Mesenchymal stem cell (in vitro differentiated cells and primary cell): ENCODE data around the gene CPA2.
A peak's percentile ranks its signal among the peaks of the same experiment; 100 is the strongest.
"Not testable (repeated sequence)": the region's sequence is repeated elsewhere in the genome, so short reads cannot be mapped to it uniquely, and the experiment has no call there.

Source experiments
- DNase-seq: peaks from one replicate; pipeline ENCODE4 v3.0.0-alpha.2; 2013
- H2AFZ ChIP-seq: one replicate; pipeline ENCODE4 v1.6.1; 2013; ENCODE audit warnings: low read depth, mild to moderate bottlenecking, control low read depth, inconsistent platforms, low read length, moderate library complexity
- H2AK5ac ChIP-seq: 2 replicates; pipeline ENCODE4 v1.6.1; 2013; ENCODE audit warnings: low read length, moderate library complexity, mild to moderate bottlenecking, inconsistent platforms; ENCODE audit not compliant: severe bottlenecking
- H2BK120ac ChIP-seq: one replicate; pipeline ENCODE4 v1.6.1; 2013; ENCODE audit warnings: low read depth, mild to moderate bottlenecking, inconsistent platforms, low read length, moderate library complexity
- H2BK12ac ChIP-seq, 2 experiments: one replicate each; pipeline ENCODE4 v1.6.1; 2013; ENCODE audit warnings: inconsistent platforms in 2 of 2, low read length in 2 of 2, mild to moderate bottlenecking in 2 of 2, moderate library complexity in 2 of 2, control low read depth in 1 of 2
- H2BK15ac ChIP-seq: one replicate; pipeline ENCODE4 v1.6.1; 2013; ENCODE audit warnings: mild to moderate bottlenecking, low read depth, inconsistent platforms; ENCODE audit not compliant: poor library complexity, severe bottlenecking
- H2BK5ac ChIP-seq: 2 replicates; pipeline ENCODE4 v1.6.1; 2013; ENCODE audit warnings: low read depth, mild to moderate bottlenecking, low read length, control low read depth, inconsistent platforms; ENCODE audit not compliant: poor library complexity, severe bottlenecking
- H3K14ac ChIP-seq, 2 experiments: one replicate each; pipeline ENCODE4 v1.6.1; 2013; ENCODE audit warnings: inconsistent platforms in 2 of 2, low read length in 2 of 2, control low read depth in 1 of 2, mild to moderate bottlenecking in 1 of 2, moderate library complexity in 1 of 2
- H3K18ac ChIP-seq, 2 experiments: one replicate each; pipeline ENCODE4 v1.6.1; 2013; ENCODE audit warnings: inconsistent platforms in 2 of 2, low read length in 2 of 2, control low read depth in 1 of 2, low read depth in 1 of 2, mild to moderate bottlenecking in 1 of 2
- H3K23ac ChIP-seq, 2 experiments: one replicate each; pipeline ENCODE4 v1.6.1; 2013; ENCODE audit warnings: inconsistent platforms in 2 of 2, low read length in 2 of 2, mild to moderate bottlenecking in 2 of 2, moderate library complexity in 2 of 2, control low read depth in 1 of 2
- H3K27ac ChIP-seq: 2 replicates; pipeline ENCODE4 v1.5.1; 2013; ENCODE audit warnings: mild to moderate bottlenecking, moderate library complexity, low read length, control low read depth, inconsistent platforms; ENCODE audit not compliant: poor library complexity, severe bottlenecking
- H3K27me3 ChIP-seq, 2 experiments: 2 replicates each; pipeline versions ENCODE4 v1.6.1 to v1.7.0; 2013; ENCODE audit warnings: low read length in 2 of 2, mild to moderate bottlenecking in 2 of 2, moderate library complexity in 2 of 2, control low read depth in 1 of 2, inconsistent platforms in 1 of 2; ENCODE audit not compliant: control insufficient read depth in 1 of 2, insufficient read depth in 1 of 2
- H3K36me3 ChIP-seq, 2 experiments: 2 replicates each; pipeline versions ENCODE4 v1.6.1 to v1.7.0; 2013; ENCODE audit warnings: low read length in 2 of 2, control low read depth in 1 of 2, inconsistent platforms in 1 of 2, low read depth in 1 of 2, mild to moderate bottlenecking in 1 of 2; ENCODE audit not compliant: insufficient read depth in 2 of 2, control insufficient read depth in 1 of 2
- H3K4ac ChIP-seq, 2 experiments: one replicate each; pipeline ENCODE4 v1.6.1; 2013; ENCODE audit warnings: inconsistent platforms in 2 of 2, low read length in 2 of 2, mild to moderate bottlenecking in 2 of 2, moderate library complexity in 2 of 2, control low read depth in 1 of 2, low read depth in 1 of 2
- H3K4me1 ChIP-seq: 2 replicates; pipeline ENCODE4 v1.6.1; 2013; ENCODE audit warnings: low read depth, low read length, control low read depth; ENCODE audit not compliant: control insufficient read depth, insufficient read depth
- H3K4me2 ChIP-seq: 2 replicates; pipeline ENCODE4 v1.6.1; 2013; ENCODE audit warnings: low read length, mild to moderate bottlenecking, inconsistent platforms; ENCODE audit not compliant: poor library complexity, severe bottlenecking
- H3K4me3 ChIP-seq, 2 experiments: 2 replicates each; pipeline versions ENCODE4 v1.5.1 to v1.7.0; 2013; ENCODE audit warnings: low read length in 2 of 2, mild to moderate bottlenecking in 2 of 2, control low read depth in 1 of 2, low read depth in 1 of 2; ENCODE audit not compliant: insufficient read depth in 1 of 2
- H3K79me1 ChIP-seq: replicated peaks from 2 replicates; pipeline ENCODE4 v1.6.1; 2013; ENCODE audit warnings: mild to moderate bottlenecking, control low read depth, low read length, inconsistent platforms; ENCODE audit not compliant: poor library complexity, severe bottlenecking
- H3K9ac ChIP-seq: 2 replicates; pipeline ENCODE4 v1.7.0; 2013; ENCODE audit warnings: mild to moderate bottlenecking, low read length, moderate library complexity
- H3K9me3 ChIP-seq: 2 replicates; pipeline ENCODE4 v1.7.0; 2013; ENCODE audit warnings: mild to moderate bottlenecking, low read length; ENCODE audit not compliant: control insufficient read depth
- H4K8ac ChIP-seq: one replicate; pipeline ENCODE4 v1.6.1; 2013; ENCODE audit warnings: inconsistent platforms, mild to moderate bottlenecking, low read length, moderate library complexity
- H4K91ac ChIP-seq: one replicate; pipeline ENCODE4 v1.6.1; 2013; ENCODE audit warnings: mild to moderate bottlenecking, low read length, inconsistent platforms
- WGBS: methylation state at CpG from one replicate; pipeline ENCODE4 v1.1.7; 2013; ENCODE audit warnings: mixed read lengths; 5-methylcytosine and 5-hydroxymethylcytosine counted together

CPA2 gene

DNA sequence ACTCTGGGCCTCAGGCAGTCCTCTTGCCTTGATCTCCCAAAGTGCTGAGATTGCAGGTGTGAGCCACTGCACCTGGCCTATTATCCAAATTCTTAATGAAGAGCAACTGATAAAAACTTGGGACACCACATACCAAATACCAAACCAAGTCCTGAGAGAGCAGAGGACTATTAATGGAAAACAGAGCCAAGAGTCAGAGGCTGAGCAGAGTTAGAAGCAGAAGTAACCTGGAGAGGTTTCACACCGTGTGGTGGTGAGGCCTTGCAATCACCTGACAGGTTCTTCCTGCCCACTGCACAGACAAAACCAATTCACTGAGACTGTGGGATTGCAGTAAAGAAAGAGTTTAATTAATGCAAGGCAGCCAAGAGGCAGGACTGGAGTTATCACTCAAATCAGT, 43.0 kb upstream of the CPA2 start:
- H3K18ac ChIP-seq, result no peak overlapping the region
- H3K4me2 ChIP-seq, result no peak overlapping the region
- 100% methylated on average over 1 of the region's 1 CpG for WGBS
- no peak overlapping the region for H2BK15ac ChIP-seq
- H2BK120ac ChIP-seq, result no peak overlapping the region
- no peak overlapping the region for H3K9ac ChIP-seq
- DNase-seq, result no peak
- no peak overlapping the region for H2BK12ac ChIP-seq
- H3K4ac ChIP-seq, result no peak overlapping the region
- no peak overlapping the region for H3K27ac ChIP-seq
- no peak overlapping the region for H3K14ac ChIP-seq
- no peaks in the 10 kb centered on the region for H3K4me1 ChIP-seq
- H3K9me3 ChIP-seq, result no peaks in the 10 kb centered on the region
- no peak overlapping the region for H3K23ac ChIP-seq
- no peaks in the 10 kb centered on the region for H3K27me3 ChIP-seq
- no peak overlapping the region for H2BK5ac ChIP-seq
- no peak overlapping the region for H2AK5ac ChIP-seq
- no peaks in the 10 kb centered on the region for H3K36me3 ChIP-seq
- H4K91ac ChIP-seq, result no peak overlapping the region
- no peaks in the 10 kb centered on the region for H3K79me1 ChIP-seq
- H4K8ac ChIP-seq, result no peak overlapping the region
- no peak overlapping the region for H2AFZ ChIP-seq
- no peak overlapping the region for H3K4me3 ChIP-seq

DNA sequence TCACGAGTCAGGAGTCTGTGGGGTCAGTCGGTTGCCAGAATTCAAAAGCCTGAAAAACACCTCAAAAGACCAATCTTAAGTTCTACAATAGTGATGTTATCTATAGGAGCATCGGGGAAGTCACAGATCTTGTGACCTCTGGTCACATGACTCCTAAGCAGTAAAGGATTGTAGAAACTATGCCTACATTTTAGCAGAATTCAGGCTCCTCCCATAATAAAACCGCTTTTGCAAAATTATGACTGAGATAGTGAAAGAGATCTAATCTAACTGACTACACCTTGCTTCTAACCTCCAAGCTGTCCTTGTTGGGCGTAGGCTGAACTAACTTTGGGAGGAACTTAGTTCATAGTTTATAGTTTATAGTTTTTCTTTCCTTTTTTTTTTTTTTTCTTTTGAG, 42.5 kb upstream of the CPA2 start:
- H2BK120ac ChIP-seq, result no peak overlapping the region
- no peak overlapping the region for H3K27ac ChIP-seq
- H3K14ac ChIP-seq, result no peak overlapping the region
- WGBS, result 100% methylated on average over 2 of the region's 5 CpGs
- H3K4me1 ChIP-seq, result no peaks in the 10 kb centered on the region
- no peak overlapping the region for H3K23ac ChIP-seq
- no peak overlapping the region for H2BK12ac ChIP-seq
- no peak overlapping the region for H2AK5ac ChIP-seq
- H3K4me3 ChIP-seq, result no peak overlapping the region
- H3K9me3 ChIP-seq, result no peaks in the 10 kb centered on the region
- no peak overlapping the region for H4K8ac ChIP-seq
- H3K79me1 ChIP-seq, result no peaks in the 10 kb centered on the region
- H2AFZ ChIP-seq, result no peak overlapping the region
- H3K36me3 ChIP-seq, result no peaks in the 10 kb centered on the region
- no peak overlapping the region for H3K4ac ChIP-seq
- no peak overlapping the region for H2BK15ac ChIP-seq
- no peak overlapping the region for H2BK5ac ChIP-seq
- H3K18ac ChIP-seq, result no peak overlapping the region
- H3K9ac ChIP-seq, result no peak overlapping the region
- no peak for DNase-seq
- no peaks in the 10 kb centered on the region for H3K27me3 ChIP-seq
- H3K4me2 ChIP-seq, result no peak overlapping the region
- H4K91ac ChIP-seq, result no peak overlapping the region

DNA sequence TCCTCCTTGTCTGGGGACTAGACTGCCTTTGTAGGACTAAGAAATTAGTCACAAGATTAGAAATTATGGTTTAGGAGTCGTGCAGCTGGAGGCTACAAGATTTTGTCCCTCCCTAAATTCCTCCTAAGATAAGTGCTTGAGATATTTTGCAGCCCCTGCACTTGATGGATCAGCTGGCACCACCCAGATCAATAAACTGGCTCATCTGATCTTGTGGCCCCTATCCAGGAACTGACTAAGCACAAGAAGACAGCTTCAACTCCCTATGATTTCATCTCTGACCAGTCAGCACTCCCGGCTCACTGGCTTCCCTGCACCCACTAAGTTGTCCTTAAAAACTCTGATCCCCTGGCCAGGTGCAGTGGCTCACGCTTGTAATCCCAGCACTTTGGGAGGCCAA, 41.7 kb upstream of the CPA2 start:
- peak; percentile 28 for DNase-seq
- H2BK5ac ChIP-seq, H2BK15ac ChIP-seq: not testable (repeated sequence)

DNA sequence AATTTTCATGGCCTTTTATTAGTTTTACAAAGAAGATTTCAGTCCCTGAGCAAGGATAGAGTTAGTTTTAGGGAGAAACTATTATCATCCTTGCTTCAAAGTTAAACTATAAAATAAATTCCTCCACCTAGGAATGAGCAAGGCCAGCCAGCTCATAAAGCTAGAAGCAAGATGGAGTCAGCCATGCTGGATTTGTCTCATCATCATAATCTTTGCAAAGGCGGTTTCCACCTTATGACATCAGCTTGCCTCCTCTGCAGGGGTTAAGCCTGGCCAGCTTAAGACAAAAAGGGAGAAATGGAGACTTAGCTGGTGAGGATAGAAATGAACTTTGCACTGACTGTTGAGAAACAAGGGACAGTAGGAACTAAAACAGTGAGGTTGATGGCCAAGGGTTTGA, 40.3 kb upstream of the CPA2 start:
- no peak overlapping the region for H3K23ac ChIP-seq
- H3K4ac ChIP-seq, result no peak overlapping the region
- no peaks in the 10 kb centered on the region for H3K36me3 ChIP-seq
- H3K4me3 ChIP-seq, result no peak overlapping the region
- no peak overlapping the region for H2AK5ac ChIP-seq
- no peak overlapping the region for H2AFZ ChIP-seq
- H3K27me3 ChIP-seq, result no peaks in the 10 kb centered on the region
- no peak overlapping the region for H2BK5ac ChIP-seq
- H2BK12ac ChIP-seq, result no peak overlapping the region
- no peak overlapping the region for H3K18ac ChIP-seq
- WGBS, result 100% methylated on average over 1 of the region's 1 CpG
- H4K91ac ChIP-seq, result no peak overlapping the region
- H3K9me3 ChIP-seq, result no peaks in the 10 kb centered on the region
- no peak for DNase-seq
- no peak overlapping the region for H3K14ac ChIP-seq
- no peak overlapping the region for H3K4me2 ChIP-seq
- no peaks in the 10 kb centered on the region for H3K4me1 ChIP-seq
- no peak overlapping the region for H4K8ac ChIP-seq
- H3K9ac ChIP-seq, result no peak overlapping the region
- H2BK120ac ChIP-seq, result no peak overlapping the region
- no peaks in the 10 kb centered on the region for H3K79me1 ChIP-seq
- no peak overlapping the region for H3K27ac ChIP-seq
- H2BK15ac ChIP-seq, result no peak overlapping the region

More for the DNA sequence above, 41.7 kb upstream of the CPA2 start:
- H3K36me3 ChIP-seq, H2AFZ ChIP-seq, H3K27me3 ChIP-seq, H3K9me3 ChIP-seq, H3K23ac ChIP-seq, H3K4me2 ChIP-seq, H3K14ac ChIP-seq, H2BK120ac ChIP-seq, H4K8ac ChIP-seq, H3K4ac ChIP-seq, H3K79me1 ChIP-seq, H2AK5ac ChIP-seq, H3K18ac ChIP-seq, H2BK12ac ChIP-seq, H4K91ac ChIP-seq, H3K4me3 ChIP-seq, H3K4me1 ChIP-seq, H3K27ac ChIP-seq: not testable (repeated sequence)
- WGBS, result 56% methylated on average over 3 of the region's 3 CpGs
- peak overlapping the region; percentile 63 for H3K9ac ChIP-seq
